HEK293T (cell line): Measurements from ENCODE around the gene C16orf96.

Source experiments
- CTCF ChIA-PET: fragments of 350-600 bp; formaldehyde crosslinking; extraction: SDS; loops from one replicate; lab custom pipeline; 2021; ENCODE audit warnings: antibody characterized with exemption, inconsistent platforms; lab: Yijun Ruan, JAX
- POLR2A ChIA-PET: fragments of 350-600 bp; formaldehyde crosslinking; extraction: SDS; loops from one replicate; lab custom pipeline; 2020; ENCODE audit warnings: antibody characterized with exemption, inconsistent platforms; lab: Yijun Ruan, JAX
- DNase-seq: peaks from one replicate; pipeline ENCODE4 v3.0.0; 2012; ENCODE audit warnings: mixed read lengths; ENCODE audit errors: extremely low spot score
- ARNT ChIP-seq: fragments of 450-650 bp; IDR thresholded peaks from 2 replicates; pipeline ENCODE4 v1.6.1; 2017; ENCODE audit warnings: mild to moderate bottlenecking
- BHLHE40 ChIP-seq: fragments of 450-650 bp; IDR thresholded peaks from 2 replicates; pipeline ENCODE4 v1.6.1; 2016; ENCODE audit warnings: mild to moderate bottlenecking, moderate library complexity, borderline replicate concordance
- CTBP1 ChIP-seq: fragments of 450-650 bp; IDR thresholded peaks from 2 replicates; pipeline ENCODE4 v1.6.1; 2016; ENCODE audit warnings: borderline replicate concordance
- ELF4 ChIP-seq: fragments of 450-650 bp; IDR thresholded peaks from 2 replicates; pipeline ENCODE4 v1.6.1; 2017; ENCODE audit warnings: antibody characterized with exemption
- FOXA1 ChIP-seq: fragments of 450-650 bp; IDR thresholded peaks from 2 replicates; pipeline ENCODE4 v1.6.1; 2016; ENCODE audit warnings: mild to moderate bottlenecking
- FOXK2 ChIP-seq: fragments of 450-650 bp; IDR thresholded peaks from 2 replicates; pipeline ENCODE4 v1.6.1; 2016; ENCODE audit warnings: mild to moderate bottlenecking
- FOXM1 ChIP-seq: fragments of 450-650 bp; IDR thresholded peaks from 2 replicates; pipeline ENCODE4 v1.6.1; 2017; ENCODE audit warnings: mild to moderate bottlenecking, borderline replicate concordance
- HDGF ChIP-seq: fragments of 450-650 bp; IDR thresholded peaks from 2 replicates; pipeline ENCODE4 v1.6.1; 2017; ENCODE audit warnings: antibody characterized with exemption, borderline replicate concordance
- L3MBTL2 ChIP-seq: fragments of 450-650 bp; conservative IDR thresholded peaks from 2 replicates; pipeline ENCODE4 v1.6.1; 2016; ENCODE audit warnings: mild to moderate bottlenecking
- LEF1 ChIP-seq: fragments of 450-650 bp; IDR thresholded peaks from 2 replicates; pipeline ENCODE4 v1.6.1; 2017; ENCODE audit warnings: mild to moderate bottlenecking, borderline replicate concordance
- NFRKB ChIP-seq: fragments of 450-650 bp; IDR thresholded peaks from 2 replicates; pipeline ENCODE4 v1.6.1; 2016; ENCODE audit warnings: mild to moderate bottlenecking, moderate library complexity
- PKNOX1 ChIP-seq: fragments of 450-650 bp; IDR thresholded peaks from 2 replicates; pipeline ENCODE4 v1.6.1; 2016
- SP1 ChIP-seq: fragments of 450-650 bp; IDR thresholded peaks from 2 replicates; pipeline ENCODE4 v1.6.1; 2017
- SUZ12 ChIP-seq: fragments of 450-650 bp; IDR thresholded peaks from 2 replicates; pipeline ENCODE4 v1.6.1; 2016; ENCODE audit warnings: mild to moderate bottlenecking
- TARDBP ChIP-seq: fragments of 450-650 bp; IDR thresholded peaks from 2 replicates; pipeline ENCODE4 v1.6.1; 2016
- ZNF384 ChIP-seq: fragments of 450-650 bp; IDR thresholded peaks from 2 replicates; pipeline ENCODE4 v1.6.1; 2016

C16orf96 gene

GRCh38 chr16:4517812-4518680, 38.1 kb upstream of the C16orf96 start:
- peak; percentile 78 for DNase-seq
- POLR2A ChIA-PET = no interaction called here
- TF ChIP-seq ARNT = no peak
- no peak for TF ChIP-seq PKNOX1
- TF ChIP-seq ELF4 = no peak
- no peak for TF ChIP-seq FOXK2
- no peak for TF ChIP-seq ZNF384
- no peak for TF ChIP-seq CTBP1
- no peak for TF ChIP-seq FOXM1
- no peak for TF ChIP-seq SP1
- no peak for TF ChIP-seq BHLHE40
- TF ChIP-seq LEF1 = no peak

GRCh38 chr16:4519274-4520058, 36.7 kb upstream of the C16orf96 start:
- ChIA-PET POLR2A (interaction anchor here (0.5 kb wide), 1 partner anchor 161 kb away, joined by 3 read pairs; no protein-coding TSS in a partner anchor), CTCF (interaction anchor here (1.4 to 1.5 kb wide), 2 partner anchors 12 to 19 kb away, joined by 6 to 7 read pairs; no protein-coding TSS in a partner anchor)
- DNase-seq = no peak
- TF ChIP-seq FOXK2 (no peak), ELF4 (no peak), SP1 (no peak), FOXA1 (no peak), PKNOX1 (no peak), NFRKB (no peak), LEF1 (no peak), FOXM1 (no peak), ZNF384 (no peak), ARNT (no peak), L3MBTL2 (no peak), TARDBP (no peak)

More at GRCh38 chr16:4517812-4518680, 38.1 kb upstream of the C16orf96 start:
- CTCF ChIA-PET = interaction anchor here (0.5 to 1.5 kb wide), 14 partner anchors 11 to 329 kb away, joined by 3 to 7 read pairs (median 4); no protein-coding TSS in a partner anchor

GRCh38 chr16:4520913-4521312, 35.2 kb upstream of the C16orf96 start:
- CTCF ChIA-PET = no interaction called here
- POLR2A ChIA-PET = no interaction called here
- no peak for DNase-seq
- TF ChIP-seq ZNF384 = no peak
- TF ChIP-seq NFRKB = no peak
- TF ChIP-seq LEF1 = no peak
- TF ChIP-seq CTBP1 = no peak
- no peak for TF ChIP-seq FOXK2
- TF ChIP-seq FOXA1 = no peak
- no peak for TF ChIP-seq SUZ12
- TF ChIP-seq ARNT = no peak

DNA sequence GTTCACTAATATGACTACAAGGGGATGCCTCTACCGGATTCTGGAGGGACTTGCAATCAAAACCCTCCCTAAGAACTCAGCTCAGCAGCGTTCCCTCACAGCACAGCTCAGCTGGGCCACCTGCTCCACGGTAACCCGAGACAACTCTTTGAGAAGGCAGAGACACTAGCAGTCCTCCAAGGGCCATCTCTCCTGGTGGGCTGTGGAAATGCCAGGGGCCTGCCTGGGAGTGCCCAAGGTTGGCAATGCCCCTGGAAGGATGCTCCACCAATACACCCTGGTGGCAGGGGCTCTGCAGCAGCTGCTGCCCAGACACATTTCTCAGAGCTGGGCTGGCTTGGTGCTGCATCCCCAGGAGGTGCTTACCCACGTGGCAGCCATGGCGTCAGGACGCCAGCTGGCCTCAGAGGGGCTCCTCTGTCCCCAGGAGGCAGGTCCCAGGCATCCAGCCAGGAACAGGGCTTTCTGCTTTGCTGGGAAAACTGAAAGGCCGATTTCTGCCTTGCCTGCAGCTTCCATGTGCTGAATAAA, 34.0 kb upstream of the C16orf96 start:
- no peak for DNase-seq
- ChIA-PET CTCF (no interaction called here), POLR2A (no interaction called here)
- TF ChIP-seq ARNT (no peak), LEF1 (no peak), NFRKB (no peak), SUZ12 (no peak), FOXA1 (no peak), PKNOX1 (no peak), TARDBP (no peak)

DNA sequence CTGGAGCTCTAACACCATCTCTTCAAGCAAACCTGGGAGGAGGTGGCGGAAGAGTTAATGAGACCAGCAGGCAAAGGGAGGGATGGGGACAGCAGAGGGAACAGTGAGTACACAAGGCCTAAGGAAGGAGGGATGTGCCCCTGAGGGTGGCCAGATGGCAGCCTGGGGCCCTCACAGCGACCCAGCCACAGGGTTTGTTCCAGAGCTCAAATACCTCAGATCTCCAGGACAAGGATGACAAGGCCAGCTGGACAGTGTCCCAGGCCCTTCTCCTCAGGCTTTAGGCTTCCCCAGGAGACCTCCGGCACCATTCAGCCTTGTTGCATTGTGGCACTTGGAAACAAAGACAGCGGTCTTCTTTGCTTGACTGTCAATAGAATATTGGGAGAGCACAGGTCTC, 32.5 kb upstream of the C16orf96 start:
- POLR2A ChIA-PET = no interaction called here
- CTCF ChIA-PET = no interaction called here
- DNase-seq = no peak
- TF ChIP-seq FOXA1 (no peak), NFRKB (no peak), ARNT (no peak), FOXM1 (no peak)

DNA sequence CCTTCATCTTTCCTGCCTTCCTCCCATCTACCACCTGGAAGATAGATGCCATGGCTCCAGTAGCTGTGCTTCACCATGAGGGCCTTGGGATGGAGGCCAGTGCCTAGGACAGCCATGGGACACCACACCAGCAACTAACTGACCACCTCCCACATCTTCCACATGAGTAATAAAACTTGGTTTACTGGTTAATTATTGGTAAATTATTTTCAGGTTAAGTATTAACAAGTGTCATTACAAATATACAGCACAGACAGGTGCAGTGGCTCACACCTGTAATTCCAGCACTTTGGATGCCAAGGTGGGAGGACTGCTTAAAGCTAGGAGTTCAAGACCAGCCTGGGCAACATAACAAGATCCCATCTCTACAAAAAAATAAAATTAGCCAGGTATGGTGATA, 31.6 kb upstream of the C16orf96 start:
- POLR2A ChIA-PET = no interaction called here
- no peak for DNase-seq
- CTCF ChIA-PET = interaction anchor here (0.7 to 1.5 kb wide), 2 partner anchors 61 to 247 kb away, joined by 4 to 5 read pairs; no protein-coding TSS in a partner anchor
- TF ChIP-seq ZNF384 (no peak), HDGF (no peak), NFRKB (no peak), FOXA1 (no peak), SUZ12 (no peak), ARNT (no peak), L3MBTL2 (no peak), SP1 (no peak), FOXM1 (no peak), PKNOX1 (no peak), ELF4 (no peak), TARDBP (no peak), FOXK2 (no peak), BHLHE40 (no peak), CTBP1 (no peak), LEF1 (no peak)
